B cell (primary cell): ENCODE data around the gene APLP2.

Source experiments
- EZH2 ChIP-seq: IDR thresholded peaks from 2 replicates; pipeline ENCODE4 v1.6.1; 2012; ENCODE audit warnings: borderline replicate concordance, low read depth, mild to moderate bottlenecking, moderate library complexity, low read length; ENCODE audit not compliant: insufficient read depth, poor library complexity, severe bottlenecking
- TF ChIP-seq, protein P1 (sequence below): fragments of 200-600 bp; IDR thresholded peaks from one replicate; pipeline ENCODE4 v1.8.0; 2022; ENCODE audit warnings: antibody characterized with exemption, mild to moderate bottlenecking

DNA sequence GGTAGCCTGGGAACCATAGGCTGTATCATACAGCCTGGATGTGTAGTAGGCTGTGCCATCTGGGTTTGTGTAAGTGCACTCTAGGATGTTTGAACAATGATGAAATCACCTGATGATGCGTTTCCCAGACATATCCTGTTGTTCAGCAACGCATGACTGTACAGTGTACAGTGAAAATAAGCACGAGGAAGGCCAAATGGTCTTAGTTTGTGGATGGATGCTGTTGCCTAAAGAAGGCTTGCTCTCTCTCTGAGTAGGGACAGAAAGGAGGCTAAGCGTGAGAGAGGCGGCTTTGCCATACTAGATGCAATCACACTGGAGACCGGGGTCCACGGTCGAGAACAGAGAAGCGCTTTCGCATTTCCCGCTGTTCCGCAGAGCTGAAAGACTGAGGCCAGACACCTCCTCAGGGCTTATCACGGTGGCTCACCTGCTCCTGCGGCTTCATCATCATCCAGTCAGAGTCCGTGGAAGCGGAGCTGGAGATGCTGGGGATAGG, 27.6 kb upstream of the APLP2 start:
- TF ChIP-seq, protein P1, sequence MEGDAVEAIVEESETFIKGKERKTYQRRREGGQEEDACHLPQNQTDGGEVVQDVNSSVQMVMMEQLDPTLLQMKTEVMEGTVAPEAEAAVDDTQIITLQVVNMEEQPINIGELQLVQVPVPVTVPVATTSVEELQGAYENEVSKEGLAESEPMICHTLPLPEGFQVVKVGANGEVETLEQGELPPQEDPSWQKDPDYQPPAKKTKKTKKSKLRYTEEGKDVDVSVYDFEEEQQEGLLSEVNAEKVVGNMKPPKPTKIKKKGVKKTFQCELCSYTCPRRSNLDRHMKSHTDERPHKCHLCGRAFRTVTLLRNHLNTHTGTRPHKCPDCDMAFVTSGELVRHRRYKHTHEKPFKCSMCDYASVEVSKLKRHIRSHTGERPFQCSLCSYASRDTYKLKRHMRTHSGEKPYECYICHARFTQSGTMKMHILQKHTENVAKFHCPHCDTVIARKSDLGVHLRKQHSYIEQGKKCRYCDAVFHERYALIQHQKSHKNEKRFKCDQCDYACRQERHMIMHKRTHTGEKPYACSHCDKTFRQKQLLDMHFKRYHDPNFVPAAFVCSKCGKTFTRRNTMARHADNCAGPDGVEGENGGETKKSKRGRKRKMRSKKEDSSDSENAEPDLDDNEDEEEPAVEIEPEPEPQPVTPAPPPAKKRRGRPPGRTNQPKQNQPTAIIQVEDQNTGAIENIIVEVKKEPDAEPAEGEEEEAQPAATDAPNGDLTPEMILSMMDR = no peak
- no peak for TF ChIP-seq EZH2
